H1 (cell line): ENCODE data around the gene HOXA13. TPM values are rescaled to one million over a fixed set of nuclear protein-coding genes. Genes with fewer than 3 reads are reported as not detected.
A peak's percentile ranks its signal among the peaks of the same experiment; 100 is the strongest.

Experiments
- CTCF ChIA-PET: fragments of 300-600 bp; sonication (Branson Sonifier 250); formaldehyde crosslinking; loops from one replicate; lab custom pipeline; 2021; ENCODE audit not compliant: partially characterized antibody; lab: Charles Lee
- POLR2A ChIA-PET: fragments of 300-600 bp; sonication (Branson Sonifier 250); formaldehyde crosslinking; loops from one replicate; lab custom pipeline; 2021; ENCODE audit warnings: inconsistent platforms; ENCODE audit not compliant: partially characterized antibody; lab: Charles Lee
- DNase-seq, 2 experiments: peaks; one replicate each; pipeline versions ENCODE4 v3.0.0 to v3.0.0-alpha.2; 2010 to 2022; ENCODE audit warnings: low spot score in 2 of 2, low read depth in 1 of 2, mixed read lengths in 1 of 2
- FAIRE-seq: peaks from 2 replicates; lab custom pipeline; 2011; peaks lifted over from hg19 to GRCh38; lab: Jason Lieb, UNC
- H2AFZ ChIP-seq: 2 replicates; pipeline ENCODE4 v1.8.1; 2012; ENCODE audit warnings: low read length, inconsistent platforms
- H2AK5ac ChIP-seq: 2 replicates; pipeline ENCODE4 v1.6.1; 2013; ENCODE audit warnings: low read depth, low read length
- H2BK120ac ChIP-seq: replicated peaks from 2 replicates; pipeline ENCODE3; 2013; ENCODE audit warnings: low read depth, low read length, inconsistent platforms
- H2BK12ac ChIP-seq: 2 replicates; pipeline ENCODE4 v1.6.1; 2013; ENCODE audit warnings: low read depth, low read length
- H2BK15ac ChIP-seq: 2 replicates; pipeline ENCODE4 v1.6.1; 2013; ENCODE audit warnings: low read length
- H2BK20ac ChIP-seq: 2 replicates; pipeline ENCODE4 v1.6.1; 2013; ENCODE audit warnings: low read length
- H2BK5ac ChIP-seq: 2 replicates; pipeline ENCODE4 v1.6.1; 2013; ENCODE audit warnings: low read depth, low read length
- H3K14ac ChIP-seq: 2 replicates; pipeline ENCODE4 v1.6.1; 2013; ENCODE audit warnings: inconsistent platforms; ENCODE audit not compliant: insufficient read length
- H3K18ac ChIP-seq: 2 replicates; pipeline ENCODE4 v1.6.1; 2013; ENCODE audit warnings: low read length; ENCODE audit errors: extremely low read depth
- H3K23ac ChIP-seq: 2 replicates; pipeline ENCODE4 v1.6.1; 2013; ENCODE audit warnings: inconsistent platforms; ENCODE audit not compliant: insufficient read length
- H3K23me2 ChIP-seq: 2 replicates; pipeline ENCODE4 v1.6.1; 2013; ENCODE audit warnings: low read depth, low read length
- H3K27ac ChIP-seq: 2 replicates; pipeline ENCODE4 v1.6.1; 2011; ENCODE audit warnings: low read depth, low read length, inconsistent platforms
- H3K27me3 ChIP-seq, 4 experiments: replicated peaks in 1 of 4; 1 replicate in 1 of 4; 2 replicates in 3 of 4; pipeline versions ENCODE4 v1.6.1 to v1.8.1; 2011 to 2013; ENCODE audit warnings: low read length in 3 of 4, mild to moderate bottlenecking in 3 of 4, inconsistent platforms in 2 of 4, mixed read lengths in 2 of 4, moderate library complexity in 1 of 4; ENCODE audit not compliant: control insufficient read depth in 3 of 4, insufficient read depth in 3 of 4; ENCODE audit errors: extremely low read depth in 1 of 4
- H3K36me3 ChIP-seq, 4 experiments: 2 replicates each; pipeline versions ENCODE4 v1.6.1 to v1.8.1; 2011 to 2013; ENCODE audit warnings: mild to moderate bottlenecking in 4 of 4, low read length in 3 of 4, moderate library complexity in 2 of 4, control low read depth in 1 of 4, inconsistent platforms in 1 of 4; ENCODE audit not compliant: insufficient read depth in 4 of 4, control insufficient read depth in 2 of 4
- H3K4ac ChIP-seq: replicated peaks from 2 replicates; pipeline ENCODE3; 2013; ENCODE audit warnings: low read length, low read depth, mixed read lengths, inconsistent platforms; ENCODE audit not compliant: insufficient read length
- H3K4me1 ChIP-seq, 4 experiments: replicated peaks in 1 of 4; 1 replicate in 1 of 4; 2 replicates in 3 of 4; pipeline versions ENCODE4 v1.6.1 to v1.8.1; 2011 to 2013; ENCODE audit warnings: low read length in 3 of 4, inconsistent platforms in 2 of 4, mixed read lengths in 1 of 4; ENCODE audit not compliant: insufficient read depth in 4 of 4, control insufficient read depth in 3 of 4
- H3K4me2 ChIP-seq, 2 experiments: 2 replicates each; pipeline versions ENCODE4 v1.6.1 to v1.8.1; 2011 to 2013; ENCODE audit warnings: low read depth in 2 of 2, low read length in 2 of 2, control low read depth in 1 of 2, inconsistent platforms in 1 of 2, mild to moderate bottlenecking in 1 of 2; ENCODE audit not compliant: insufficient read depth in 1 of 2
- H3K4me3 ChIP-seq, 4 experiments: fragments of 200-600, 300-600 bp in 1 of 4; sonication (generic), shearing (Covaris generic), sonication (Bioruptor Twin) in 1 of 4; 2 replicates each; pipeline versions ENCODE4 v1.5.1 to v1.8.1; 2011 to 2016; ENCODE audit warnings: low read length in 4 of 4, low read depth in 3 of 4, control low read depth in 2 of 4, inconsistent platforms in 2 of 4, mild to moderate bottlenecking in 2 of 4, mixed read lengths in 1 of 4, moderate library complexity in 1 of 4; ENCODE audit not compliant: insufficient read depth in 2 of 4; ENCODE audit errors: extremely low read depth in 1 of 4
- H3K56ac ChIP-seq: replicated peaks from 2 replicates; pipeline ENCODE3; 2013; ENCODE audit warnings: low read depth, mild to moderate bottlenecking, mixed read lengths, low read length, inconsistent platforms; ENCODE audit not compliant: insufficient read length
- H3K79me1 ChIP-seq: 2 replicates; pipeline ENCODE4 v1.6.1; 2013; ENCODE audit warnings: low read depth, low read length, control low read depth
- H3K79me2 ChIP-seq, 2 experiments: 2 replicates each; pipeline versions ENCODE4 v1.6.1 to v1.8.1; 2012 to 2013; ENCODE audit warnings: low read length in 2 of 2, mild to moderate bottlenecking in 2 of 2, inconsistent platforms in 1 of 2; ENCODE audit not compliant: insufficient read depth in 2 of 2, control insufficient read depth in 1 of 2
- H3K9ac ChIP-seq, 4 experiments: replicated peaks in 1 of 4; 1 replicate in 1 of 4; 2 replicates in 3 of 4; pipeline versions ENCODE4 v1.6.1 to v1.8.1; 2011 to 2013; ENCODE audit warnings: low read depth in 3 of 4, low read length in 3 of 4, control low read depth in 2 of 4, mild to moderate bottlenecking in 2 of 4, moderate library complexity in 2 of 4, inconsistent platforms in 1 of 4; ENCODE audit errors: extremely low read depth in 1 of 4
- H3K9me3 ChIP-seq, 2 experiments: 2 replicates each; pipeline versions ENCODE4 v1.6.1 to v1.8.1; 2012 to 2013; ENCODE audit warnings: mild to moderate bottlenecking in 2 of 2, moderate library complexity in 2 of 2, control low read depth in 1 of 2, inconsistent platforms in 1 of 2, low read depth in 1 of 2, low read length in 1 of 2, mixed read lengths in 1 of 2; ENCODE audit not compliant: insufficient read depth in 2 of 2
- H4K20me1 ChIP-seq, 2 experiments: replicated peaks in 1 of 2; 2 replicates each; pipeline versions ENCODE3 to v1.8.1; 2011 to 2013; ENCODE audit warnings: inconsistent platforms in 2 of 2, low read length in 2 of 2, mild to moderate bottlenecking in 1 of 2; ENCODE audit not compliant: insufficient read depth in 2 of 2, control insufficient read depth in 1 of 2
- H4K5ac ChIP-seq: 2 replicates; pipeline ENCODE4 v1.6.1; 2013; ENCODE audit warnings: low read length, low read depth, mixed read lengths, inconsistent platforms; ENCODE audit not compliant: insufficient read length
- H4K8ac ChIP-seq: 2 replicates; pipeline ENCODE4 v1.8.0; 2013; ENCODE audit warnings: mild to moderate bottlenecking, moderate library complexity, low read length, inconsistent platforms; ENCODE audit not compliant: insufficient read depth; ENCODE audit errors: extremely low read depth
- H4K91ac ChIP-seq: replicated peaks from 2 replicates; pipeline ENCODE3; 2013; ENCODE audit warnings: low read length, mixed read lengths, inconsistent platforms; ENCODE audit not compliant: insufficient read length
- CBX8 ChIP-seq: fragments of 300-800, 300-1000 bp; sonication (generic); IDR thresholded peaks from 2 replicates; pipeline ENCODE4 v1.7.1; 2016; ENCODE audit warnings: low read depth, low read length, borderline replicate concordance
- GABPA ChIP-seq: IDR thresholded peaks from 2 replicates; pipeline ENCODE4 v1.6.1; 2011; ENCODE audit warnings: mild to moderate bottlenecking, low read length, moderate library complexity, borderline replicate concordance; ENCODE audit not compliant: insufficient read depth
- WGBS, 2 experiments: shearing (Covaris generic) in 1 of 2; methylation state at CpG; one replicate each; pipeline versions ENCODE4 v1.1.6 to v1.1.7; 2013 to 2015; ENCODE audit warnings: low lambda C conversion rate in 2 of 2, mixed read lengths in 2 of 2, inconsistent platforms in 1 of 2, low coverage in 1 of 2, missing lambda C conversion rate in 1 of 2; ENCODE audit not compliant: insufficient replicate concordance in 2 of 2, insufficient coverage in 1 of 2, insufficient read length in 1 of 2; ENCODE audit errors: extremely low coverage in 1 of 2, missing lambda C conversion rate in 1 of 2; 5-methylcytosine and 5-hydroxymethylcytosine counted together
- polyA plus RNA-seq, 7 experiments: library from polyadenylated mRNA; depleted of rRNA in 3 of 7; stranded (reverse) in 5 of 7; unstranded in 2 of 7; fragments of >200 nt in 5 of 7; fragments of 200-250 nt in 2 of 7; gene quantifications; 1 replicate in 5 of 7; 2 replicates in 1 of 7; 4 replicates in 1 of 7; pipeline versions ENCODE4 v1.2.1 to v1.2.3, GENCODE V29; 2011 to 2013; ENCODE audit warnings: missing spikeins in 2 of 7, mixed read lengths in 2 of 7
- total RNA-seq: library from RNA; stranded (reverse); fragmentation: NEBNext Ultra II Directional; extraction: Animal tissue kit (Norgen Biotek cat#: 25700); gene quantifications from 2 replicates; pipeline ENCODE4 v1.2.1, GENCODE V29; 2021

HOXA13 gene
- total and polyA plus RNA-seq, 2 of the 8 experiments (the other 6 are each of a cell fraction or from before 2014, with no cell fraction given) = not detected

DNA sequence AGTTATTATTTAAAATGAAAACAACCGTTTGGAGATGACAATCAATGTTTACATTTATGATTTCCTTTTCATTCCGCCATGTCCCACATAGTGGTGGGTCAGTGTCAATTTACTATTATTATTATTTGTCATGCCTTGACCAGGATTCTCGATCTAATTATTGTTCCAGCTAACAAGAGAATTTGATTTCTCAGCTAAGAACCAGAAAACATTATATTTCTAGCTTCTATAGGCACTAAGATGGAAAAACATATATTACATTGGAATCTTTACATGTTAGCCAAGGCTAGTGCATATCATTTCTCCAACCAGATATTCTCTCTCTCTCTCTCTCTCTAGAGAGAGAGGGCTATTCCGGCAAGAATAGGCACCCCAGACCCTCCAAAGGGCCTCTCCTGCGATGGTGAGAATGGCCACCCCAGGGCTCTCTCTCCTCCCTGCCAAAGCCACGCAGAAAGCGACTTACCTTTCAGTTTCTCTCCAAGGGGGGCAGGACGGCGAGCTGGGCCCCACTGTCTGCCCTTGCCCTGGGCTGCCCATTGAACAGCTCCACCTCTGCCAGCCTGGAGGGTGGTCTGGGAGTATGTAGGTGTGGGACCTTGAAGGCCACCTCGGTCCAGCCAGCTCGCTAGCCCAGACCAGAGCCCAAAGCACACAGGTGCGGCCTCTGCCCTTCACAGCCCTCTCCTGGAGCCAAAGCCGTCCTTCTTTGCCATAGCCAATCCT lies 49.9 kb downstream of the HOXA13 start:
- Histone ChIP-seq H2BK120ac (no peak overlapping the region), H2AFZ (no peak overlapping the region), H2BK15ac (no peak overlapping the region), H4K8ac (no peak overlapping the region), H2AK5ac (no peak overlapping the region), H3K4me1 (peaks cover 0 to 6% (median 3%) of the 10 kb centered on the region in 4 experiments; a peak in 3 of 7 replicates), H3K4ac (no peak overlapping the region), H3K27ac (no peak overlapping the region), H3K23me2 (peaks cover 2% of the 10 kb centered on the region; the same call in 1 of the 2 replicates), H3K36me3 (no peaks in the 10 kb centered on the region; a peak in 1 of 8 replicates), H4K5ac (no peak overlapping the region), H3K27me3 (peaks cover 97 to 100% (median 100%) of the 10 kb centered on the region in 4 experiments), H3K9me3 (peaks cover 0 to 3% of the 10 kb centered on the region in 2 experiments; a peak in 1 of 4 replicates), H3K9ac (no peak overlapping the region), H2BK5ac (no peak overlapping the region), H2BK20ac (no peak overlapping the region), H2BK12ac (no peak overlapping the region), H3K18ac (no peak overlapping the region), H3K23ac (no peak overlapping the region), H4K20me1 (peaks cover 28 to 44% of the 10 kb centered on the region in 2 experiments), H3K14ac (no peak overlapping the region), H3K79me2 (no peaks in the 10 kb centered on the region), H3K56ac (no peak overlapping the region), H3K4me3 (no peak overlapping the region), H3K79me1 (no peaks in the 10 kb centered on the region), H3K4me2 (peak overlapping the region in 1 of 2 experiments; percentile 10; a peak in 1 of 4 replicates), H4K91ac (no peak overlapping the region)
- DNase-seq (no peak), FAIRE-seq (no peak)
- WGBS, 2 experiments = 36% methylated on average over 12 of the region's 13 CpGs; no CpG with 5 or more reads in 1 of the 2 experiments
- CTCF ChIA-PET = interaction anchor here (0.6 to 12.5 kb wide), 22 partner anchors 9 to 872 kb away, joined by 3 to 123 read pairs (median 5); partner anchors contain the start of genes HOXA1 and HOXA9
- POLR2A ChIA-PET = no interaction called here
- TF ChIP-seq GABPA (no peak), CBX8 (peak; percentile 79; the same call in 1 of the 2 replicates)
